ENCODE measurements around the gene LYSMD2. TPM values are rescaled to one million over a fixed set of nuclear protein-coding genes. Genes with fewer than 3 reads are reported as not detected.
"Not testable (repeated sequence)": the region's sequence is repeated elsewhere in the genome, so short reads cannot be mapped to it uniquely, and the experiment has no call there.

The LYSMD2 gene
- polyA plus RNA-seq (2013, experiment 1 of 4), result 0.41 TPM
- not detected for polyA plus RNA-seq (2013, experiment 2 of 4)
- not detected for polyA plus RNA-seq (2013, experiment 3 of 4)
- polyA plus RNA-seq (2013, experiment 4 of 4), result 0.32 TPM

- no peaks in the 10 kb centered on the region for H3K9me3 ChIP-seq (ENCODE audit: control insufficient read depth, low read length)
- no peaks in the 10 kb centered on the region for H3K36me3 ChIP-seq (ENCODE audit: control insufficient read depth, insufficient read depth, low read length)
- peaks cover 48% of the 10 kb centered on the region for H3K27me3 ChIP-seq (ENCODE audit: control insufficient read depth, insufficient read depth, low read length, poor library complexity, severe bottlenecking)
- WGBS, 2 experiments, result 1 to 2% methylated on average over 66 to 67 of the region's 67 CpGs
- H3K4me3 ChIP-seq (ENCODE audit: insufficient read depth, low read depth, low read length), result peak within 1 kb of the TSS; percentile 47
- H3K4me1 ChIP-seq (ENCODE audit: control insufficient read depth, insufficient read depth, low read length), result peaks cover 5% of the 10 kb centered on the region
- H3K27ac ChIP-seq (ENCODE audit: insufficient read depth, low read depth, low read length, poor library complexity, severe bottlenecking), result no peak within 1 kb of the TSS
Observed at GRCh38 chr15:51737522-51738305, at the start of gene LYSMD2. Gene LYSMD2 (minus strand): TSS chr15:51737655. CDS start chr15:51737622, 33 bp downstream.

- H3K9me3 ChIP-seq (ENCODE audit: control insufficient read depth, low read length); H3K36me3 ChIP-seq (ENCODE audit: control insufficient read depth, insufficient read depth, low read length); H3K4me3 ChIP-seq (ENCODE audit: insufficient read depth, low read depth, low read length); H3K4me1 ChIP-seq (ENCODE audit: control insufficient read depth, insufficient read depth, low read length); H3K27ac ChIP-seq (ENCODE audit: insufficient read depth, low read depth, low read length, poor library complexity, severe bottlenecking); H3K27me3 ChIP-seq (ENCODE audit: control insufficient read depth, insufficient read depth, low read length, poor library complexity, severe bottlenecking): not testable (repeated sequence)
- 65 to 66% methylated on average over 11 of the region's 11 CpGs for WGBS, 2 experiments
Observed at GRCh38 chr15:51787130-51787529, 49.7 kb upstream of the LYSMD2 start.

- Histone ChIP-seq H3K4me3 (ENCODE audit: insufficient read depth, low read depth, low read length) (no peak overlapping the region), H3K36me3 (ENCODE audit: control insufficient read depth, insufficient read depth, low read length) (no peaks in the 10 kb centered on the region), H3K27me3 (ENCODE audit: control insufficient read depth, insufficient read depth, low read length, poor library complexity, severe bottlenecking) (no peaks in the 10 kb centered on the region), H3K27ac (ENCODE audit: insufficient read depth, low read depth, low read length, poor library complexity, severe bottlenecking) (no peak overlapping the region), H3K9me3 (ENCODE audit: control insufficient read depth, low read length) (no peaks in the 10 kb centered on the region), H3K4me1 (ENCODE audit: control insufficient read depth, insufficient read depth, low read length) (no peaks in the 10 kb centered on the region)
- 85 to 97% methylated on average over 2 to 3 of the region's 3 CpGs for WGBS, 2 experiments
Observed at GRCh38 chr15:51783967-51784366, 46.5 kb upstream of the LYSMD2 start.

GRCh38 chr15:51782357-51782896 lies 45.0 kb upstream of the LYSMD2 start:
- H3K36me3 ChIP-seq (ENCODE audit: control insufficient read depth, insufficient read depth, low read length), result no peaks in the 10 kb centered on the region
- no peaks in the 10 kb centered on the region for H3K27me3 ChIP-seq (ENCODE audit: control insufficient read depth, insufficient read depth, low read length, poor library complexity, severe bottlenecking)
- H3K4me1 ChIP-seq (ENCODE audit: control insufficient read depth, insufficient read depth, low read length), result no peaks in the 10 kb centered on the region
- H3K4me3 ChIP-seq (ENCODE audit: insufficient read depth, low read depth, low read length), result no peak overlapping the region
- H3K9me3 ChIP-seq (ENCODE audit: control insufficient read depth, low read length), result no peaks in the 10 kb centered on the region
- 71% methylated on average over 6 to 7 of the region's 7 CpGs for WGBS, 2 experiments
- no peak overlapping the region for H3K27ac ChIP-seq (ENCODE audit: insufficient read depth, low read depth, low read length, poor library complexity, severe bottlenecking)

- no peaks in the 10 kb centered on the region for H3K9me3 ChIP-seq (ENCODE audit: control insufficient read depth, low read length)
- no peaks in the 10 kb centered on the region for H3K36me3 ChIP-seq (ENCODE audit: control insufficient read depth, insufficient read depth, low read length)
- no peaks in the 10 kb centered on the region for H3K4me1 ChIP-seq (ENCODE audit: control insufficient read depth, insufficient read depth, low read length)
- no peak overlapping the region for H3K27ac ChIP-seq (ENCODE audit: insufficient read depth, low read depth, low read length, poor library complexity, severe bottlenecking)
- 42 to 45% methylated on average over 2 of the region's 2 CpGs for WGBS, 2 experiments
- H3K27me3 ChIP-seq (ENCODE audit: control insufficient read depth, insufficient read depth, low read length, poor library complexity, severe bottlenecking), result no peaks in the 10 kb centered on the region
- H3K4me3 ChIP-seq (ENCODE audit: insufficient read depth, low read depth, low read length), result no peak overlapping the region
Observed at GRCh38 chr15:51781506-51781905, 44.1 kb upstream of the LYSMD2 start.

- no peak overlapping the region for H3K27ac ChIP-seq (ENCODE audit: insufficient read depth, low read depth, low read length, poor library complexity, severe bottlenecking)
- no peaks in the 10 kb centered on the region for H3K27me3 ChIP-seq (ENCODE audit: control insufficient read depth, insufficient read depth, low read length, poor library complexity, severe bottlenecking)
- no peak overlapping the region for H3K4me3 ChIP-seq (ENCODE audit: insufficient read depth, low read depth, low read length)
- WGBS, 2 experiments, result 92 to 93% methylated on average over 1 of the region's 1 CpG
- no peaks in the 10 kb centered on the region for H3K9me3 ChIP-seq (ENCODE audit: control insufficient read depth, low read length)
- no peaks in the 10 kb centered on the region for H3K36me3 ChIP-seq (ENCODE audit: control insufficient read depth, insufficient read depth, low read length)
- H3K4me1 ChIP-seq (ENCODE audit: control insufficient read depth, insufficient read depth, low read length), result no peaks in the 10 kb centered on the region
Observed at GRCh38 chr15:51780636-51781035, 43.2 kb upstream of the LYSMD2 start.

GRCh38 chr15:51776952-51777569 lies 39.6 kb upstream of the LYSMD2 start:
- 47 to 57% methylated on average over 5 to 6 of the region's 6 CpGs for WGBS, 2 experiments

GRCh38 chr15:51775967-51776816 lies 38.7 kb upstream of the LYSMD2 start:
- Histone ChIP-seq H3K27ac (ENCODE audit: insufficient read depth, low read depth, low read length, poor library complexity, severe bottlenecking) (no peak overlapping the region), H3K9me3 (ENCODE audit: control insufficient read depth, low read length) (no peaks in the 10 kb centered on the region), H3K4me3 (ENCODE audit: insufficient read depth, low read depth, low read length) (no peak overlapping the region), H3K4me1 (ENCODE audit: control insufficient read depth, insufficient read depth, low read length) (no peaks in the 10 kb centered on the region), H3K27me3 (ENCODE audit: control insufficient read depth, insufficient read depth, low read length, poor library complexity, severe bottlenecking) (no peaks in the 10 kb centered on the region), H3K36me3 (ENCODE audit: control insufficient read depth, insufficient read depth, low read length) (no peaks in the 10 kb centered on the region)
- WGBS, 2 experiments, result 61 to 66% methylated on average over 11 of the region's 11 CpGs

More at GRCh38 chr15:51776952-51777569, 39.6 kb upstream of the LYSMD2 start:
- no peaks in the 10 kb centered on the region for H3K9me3 ChIP-seq (ENCODE audit: control insufficient read depth, low read length)
- H3K27ac ChIP-seq (ENCODE audit: insufficient read depth, low read depth, low read length, poor library complexity, severe bottlenecking), result no peak overlapping the region
- no peaks in the 10 kb centered on the region for H3K27me3 ChIP-seq (ENCODE audit: control insufficient read depth, insufficient read depth, low read length, poor library complexity, severe bottlenecking)
- H3K4me3 ChIP-seq (ENCODE audit: insufficient read depth, low read depth, low read length), result no peak overlapping the region
- H3K4me1 ChIP-seq (ENCODE audit: control insufficient read depth, insufficient read depth, low read length), result no peaks in the 10 kb centered on the region
- H3K36me3 ChIP-seq (ENCODE audit: control insufficient read depth, insufficient read depth, low read length), result no peaks in the 10 kb centered on the region

- Histone ChIP-seq H3K36me3 (ENCODE audit: control insufficient read depth, insufficient read depth, low read length) (no peaks in the 10 kb centered on the region), H3K4me1 (ENCODE audit: control insufficient read depth, insufficient read depth, low read length) (no peaks in the 10 kb centered on the region), H3K9me3 (ENCODE audit: control insufficient read depth, low read length) (no peaks in the 10 kb centered on the region), H3K27me3 (ENCODE audit: control insufficient read depth, insufficient read depth, low read length, poor library complexity, severe bottlenecking) (no peaks in the 10 kb centered on the region), H3K4me3 (ENCODE audit: insufficient read depth, low read depth, low read length) (no peak overlapping the region), H3K27ac (ENCODE audit: insufficient read depth, low read depth, low read length, poor library complexity, severe bottlenecking) (no peak overlapping the region)
- 91 to 94% methylated on average over 3 of the region's 3 CpGs for WGBS, 2 experiments
Observed at GRCh38 chr15:51774916-51775315, 37.5 kb upstream of the LYSMD2 start.
